Stromal cell of bone marrow (primary cell): Measurements from ENCODE around the gene DISP3.

Source experiments
- DNase-seq: peaks from one replicate; pipeline ENCODE4 v3.0.0-alpha.2; 2012; ENCODE audit warnings: low read depth

The DISP3 gene

GRCh38 chr1:11515368-11516300 lies 36.7 kb downstream of the DISP3 start:
- DNase-seq, result no peak

DNA sequence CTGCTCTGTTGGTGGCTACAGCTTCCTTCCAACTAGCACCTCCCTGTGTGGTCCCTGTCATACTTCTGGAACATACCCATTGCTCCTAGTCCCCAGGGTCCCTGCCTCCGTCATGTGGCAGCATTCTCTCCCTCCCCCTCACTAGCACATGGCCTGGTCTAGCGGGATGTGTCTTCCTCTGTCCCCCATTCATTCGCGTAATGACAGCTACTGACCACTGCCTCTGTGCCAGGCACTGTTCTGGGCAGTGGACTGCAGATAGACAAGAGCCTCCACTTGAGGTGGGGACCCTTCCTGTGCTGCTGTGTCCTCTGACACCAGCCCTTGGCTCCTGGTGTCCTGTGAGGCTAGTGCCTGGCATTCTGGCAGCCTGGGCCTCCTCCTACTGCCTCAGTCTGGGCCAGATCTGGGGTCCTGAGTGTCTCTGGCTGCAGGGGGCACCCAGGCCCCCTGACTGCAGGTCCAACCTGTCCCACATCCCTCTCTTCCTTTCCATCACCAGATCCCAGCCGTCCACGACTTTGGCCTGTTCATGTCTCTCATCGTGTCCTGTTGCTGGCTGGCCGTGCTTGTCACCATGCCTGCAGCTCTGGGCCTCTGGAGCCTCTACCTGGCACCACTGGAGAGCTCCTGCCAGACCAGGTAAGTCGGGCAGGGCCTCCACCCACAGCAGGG lies 38.1 kb downstream of the DISP3 start:
- no peak for DNase-seq

- no peak for DNase-seq
Observed at GRCh38 chr1:11518016-11518701, 39.2 kb downstream of the DISP3 start.

GRCh38 chr1:11518791-11519628 lies 40.1 kb downstream of the DISP3 start:
- no peak for DNase-seq

DNA sequence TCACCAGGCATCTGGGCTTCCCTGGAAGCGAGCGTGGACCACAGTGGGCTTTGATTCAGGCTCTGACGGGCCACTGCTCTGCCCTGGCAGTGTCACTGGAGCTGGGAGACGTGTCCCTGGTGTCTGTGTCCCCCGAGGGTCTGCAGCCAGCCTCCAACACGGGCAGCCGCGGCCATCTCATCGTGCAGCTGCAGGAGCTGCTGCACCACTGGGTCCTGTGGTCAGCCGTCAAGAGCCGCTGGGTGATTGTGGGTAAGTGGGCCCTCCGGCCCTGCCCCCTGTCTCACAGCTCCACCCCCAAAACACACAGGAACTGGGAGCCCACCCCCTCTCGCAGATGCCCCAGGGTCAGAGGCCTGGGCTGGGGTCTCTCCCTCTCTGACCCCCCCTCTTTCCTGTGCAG lies 40.7 kb downstream of the DISP3 start:
- DNase-seq, result no peak

- no peak for DNase-seq
Observed at GRCh38 chr1:11520531-11521233, 41.7 kb downstream of the DISP3 start.

GRCh38 chr1:11521582-11522399 lies 42.8 kb downstream of the DISP3 start:
- no peak for DNase-seq

DNA sequence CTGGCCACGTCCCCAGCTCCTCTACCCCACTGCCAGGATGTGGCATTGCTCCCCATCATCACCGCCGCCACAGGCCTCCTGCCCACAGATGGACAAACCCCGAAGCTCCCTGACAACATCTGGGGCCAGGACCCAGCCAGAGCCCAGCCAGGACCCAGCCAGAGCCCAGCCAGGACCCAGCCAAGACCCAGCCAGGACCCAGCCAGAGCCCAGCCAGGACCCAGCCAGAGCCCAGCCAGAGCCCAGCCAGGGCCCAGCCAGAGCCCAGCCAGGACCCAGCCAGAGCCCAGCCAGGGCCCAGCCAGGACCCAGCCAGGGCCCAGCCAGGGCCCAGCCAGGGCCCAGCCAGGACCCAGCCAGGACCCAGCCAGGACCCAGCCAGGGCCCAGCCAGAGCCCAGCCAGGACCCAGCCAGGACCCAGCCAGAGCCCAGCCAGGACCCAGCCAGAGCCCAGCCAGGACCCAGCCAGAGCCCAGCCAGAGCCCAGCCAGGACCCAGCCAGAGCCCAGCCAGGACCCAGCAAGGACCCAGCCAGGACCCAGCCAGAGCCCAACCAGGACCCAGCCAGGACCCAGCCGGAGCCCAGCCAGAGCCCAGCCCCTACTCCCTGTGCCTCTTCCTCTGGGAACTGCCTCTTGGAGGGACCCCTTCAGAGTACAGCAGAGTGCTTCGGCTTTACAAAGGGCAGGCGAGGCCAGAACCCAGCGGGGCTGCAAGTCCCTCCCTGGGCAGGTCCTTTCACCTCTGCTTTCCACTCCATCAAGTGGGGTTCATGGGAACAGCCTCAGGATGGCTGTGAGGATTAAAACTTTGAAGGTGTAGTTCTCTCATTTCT lies 43.7 kb downstream of the DISP3 start:
- no peak for DNase-seq

GRCh38 chr1:11523261-11523660 lies 44.3 kb downstream of the DISP3 start:
- DNase-seq, result no peak

- DNase-seq, result no peak
Observed at GRCh38 chr1:11523746-11524464, 45.0 kb downstream of the DISP3 start.

- DNase-seq, result no peak
Observed at GRCh38 chr1:11524465-11525150, 45.7 kb downstream of the DISP3 start.

- no peak for DNase-seq
Observed at GRCh38 chr1:11525151-11525505, 46.2 kb downstream of the DISP3 start.

GRCh38 chr1:11525516-11525915 lies 46.6 kb downstream of the DISP3 start:
- DNase-seq, result no peak

DNA sequence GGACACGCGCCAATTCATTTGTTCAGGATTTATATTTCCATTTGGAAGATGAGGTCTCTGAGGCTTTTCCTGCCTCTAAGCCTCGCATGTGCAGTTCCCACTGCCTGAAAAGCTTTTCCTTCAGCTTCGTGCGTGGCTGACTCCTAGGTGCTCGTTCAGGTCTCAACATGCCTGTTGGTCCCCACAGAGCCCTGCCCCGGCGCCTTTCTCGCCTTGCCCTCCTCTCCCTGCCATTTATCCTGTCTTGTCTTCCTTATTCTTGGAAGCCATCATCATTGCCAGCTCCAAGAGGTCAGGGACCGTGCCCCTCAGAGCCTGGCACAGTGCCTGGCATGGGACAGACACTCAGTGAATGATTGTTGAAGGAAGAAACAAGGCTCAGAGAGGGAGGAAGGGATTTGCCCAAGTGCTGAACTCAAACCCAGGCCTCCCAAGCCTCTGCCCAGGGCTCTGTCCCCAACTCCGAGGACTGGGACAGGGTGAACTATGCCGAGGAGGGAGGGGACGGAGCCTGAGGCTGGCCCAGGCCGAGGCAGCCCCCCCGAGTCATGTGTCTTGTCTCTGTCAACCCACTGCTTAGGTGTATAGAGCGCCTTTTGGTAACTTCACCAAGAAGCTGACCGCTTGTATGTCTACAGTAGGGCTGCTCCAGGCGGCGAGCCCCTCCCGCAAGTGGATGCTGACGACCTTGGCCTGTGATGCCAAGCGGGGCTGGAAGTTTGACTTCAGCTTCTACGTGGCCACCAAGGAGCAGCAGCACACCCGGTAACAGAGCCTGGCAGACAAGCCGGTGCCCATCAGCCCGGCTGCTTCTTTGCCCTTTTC lies 47.3 kb downstream of the DISP3 start:
- DNase-seq, result no peak

- DNase-seq, result no peak
Observed at GRCh38 chr1:11527541-11528452, 48.8 kb downstream of the DISP3 start.

GRCh38 chr1:11528611-11529261 lies 49.8 kb downstream of the DISP3 start:
- no peak for DNase-seq
